ENCODE data around the gene SYNJ1. TPM values are rescaled to one million over a fixed set of nuclear protein-coding genes. Genes with fewer than 3 reads are reported as not detected.

SYNJ1 gene
- total RNA-seq, 1 experiment from 2014 or later, result 10.2 TPM

GRCh38 chr21:32733990-32734613 lies 6.3 kb upstream of the SYNJ1 start:
- CTCF ChIA-PET, result no interaction called here
- no TSS peak for BruUV-seq (replicated peaks)

DNA sequence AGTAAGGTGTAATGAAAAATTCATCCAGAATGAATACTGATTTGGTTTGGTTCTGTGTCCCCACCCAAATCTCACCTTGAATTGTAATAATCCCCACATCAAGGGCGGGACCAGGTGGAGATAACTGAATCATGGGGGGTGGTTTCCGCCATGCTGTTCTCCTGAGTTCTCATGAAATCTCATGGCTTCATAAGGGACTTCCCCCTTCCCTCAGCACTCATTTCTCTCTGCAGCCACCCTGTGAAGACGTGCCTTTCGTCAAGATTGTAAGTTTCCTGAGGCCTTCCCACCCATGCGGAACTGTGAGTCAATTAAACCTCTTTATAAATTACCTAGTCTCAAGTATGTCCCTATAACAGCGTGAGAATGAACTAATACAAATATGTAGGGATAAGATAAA lies 5.5 kb upstream of the SYNJ1 start:
- no peak for TF ChIP-seq CTCF (IDR thresholded peaks at IDR 0.05; ENCODE audit: unreplicated experiment)
- no TSS peak for BruUV-seq (replicated peaks)
- intact Hi-C loops (cut with micrococcal nuclease; ENCODE audit: unreplicated experiment), result no loop called here
- Mint-ChIP-seq H3K27ac (ENCODE audit: unreplicated experiment) (no peak overlapping the region), H3K27me3 (ENCODE audit: unreplicated experiment) (no peaks in the 10 kb centered on the region), H3K36me3 (ENCODE audit: insufficient read depth, unreplicated experiment) (peaks cover 8% of the 10 kb centered on the region), H3K4me3 (ENCODE audit: low read depth, unreplicated experiment) (no peak overlapping the region), H3K4me1 (ENCODE audit: low read depth, unreplicated experiment) (no peaks in the 10 kb centered on the region), H3K9me3 (ENCODE audit: low read depth, unreplicated experiment) (no peaks in the 10 kb centered on the region)
- no peak for DNase-seq
- CTCF ChIA-PET, result no interaction called here

More at GRCh38 chr21:32733990-32734613, 6.3 kb upstream of the SYNJ1 start:
- Mint-ChIP-seq H3K9me3 (ENCODE audit: low read depth, unreplicated experiment) (no peaks in the 10 kb centered on the region), H3K4me1 (ENCODE audit: low read depth, unreplicated experiment) (no peaks in the 10 kb centered on the region), H3K36me3 (ENCODE audit: insufficient read depth, unreplicated experiment) (peaks cover 5% of the 10 kb centered on the region), H3K27me3 (ENCODE audit: unreplicated experiment) (no peaks in the 10 kb centered on the region), H3K4me3 (ENCODE audit: low read depth, unreplicated experiment) (no peak overlapping the region), H3K27ac (ENCODE audit: unreplicated experiment) (no peak overlapping the region)
- intact Hi-C loops (cut with micrococcal nuclease; ENCODE audit: unreplicated experiment), result no loop called here
- no peak for TF ChIP-seq CTCF (IDR thresholded peaks at IDR 0.05; ENCODE audit: unreplicated experiment)
- no peak for DNase-seq

- no peak overlapping the region for H3K4me3 Mint-ChIP-seq (ENCODE audit: low read depth, unreplicated experiment)
- TF ChIP-seq CTCF (IDR thresholded peaks at IDR 0.05; ENCODE audit: unreplicated experiment), result no peak
- intact Hi-C loops (cut with micrococcal nuclease; ENCODE audit: unreplicated experiment), result no loop called here
- H3K9me3 Mint-ChIP-seq (ENCODE audit: low read depth, unreplicated experiment), result no peaks in the 10 kb centered on the region
- H3K36me3 Mint-ChIP-seq (ENCODE audit: insufficient read depth, unreplicated experiment), result peaks cover 16% of the 10 kb centered on the region
- DNase-seq, result no peak
- CTCF ChIA-PET, result no interaction called here
- BruUV-seq (replicated peaks), result no TSS peak
- H3K4me1 Mint-ChIP-seq (ENCODE audit: low read depth, unreplicated experiment), result no peaks in the 10 kb centered on the region
- H3K27me3 Mint-ChIP-seq (ENCODE audit: unreplicated experiment), result no peaks in the 10 kb centered on the region
- no peak overlapping the region for H3K27ac Mint-ChIP-seq (ENCODE audit: unreplicated experiment)
Observed at GRCh38 chr21:32732544-32732943, 4.7 kb upstream of the SYNJ1 start.

DNA sequence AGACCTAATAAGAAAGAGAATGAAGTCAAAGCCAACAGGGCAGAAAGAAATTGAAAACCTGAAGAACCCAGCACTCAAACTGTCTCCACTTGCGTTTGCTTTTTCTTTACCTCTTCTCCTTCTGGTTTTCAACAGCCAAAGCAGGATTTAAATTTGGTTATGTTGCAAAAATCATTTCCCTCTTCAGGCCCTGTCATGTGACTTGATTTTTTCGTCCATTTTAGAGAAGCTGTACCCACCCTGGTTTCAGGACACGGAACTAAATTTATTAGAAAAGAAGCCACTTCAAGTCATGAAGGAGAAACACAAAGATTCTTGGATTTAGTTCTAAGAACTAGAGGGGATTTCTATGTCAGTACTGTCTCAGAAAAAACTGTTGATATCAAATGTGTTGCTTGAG lies 1.0 kb upstream of the SYNJ1 start:
- H3K27ac Mint-ChIP-seq (ENCODE audit: unreplicated experiment), result no peak overlapping the region
- no peaks in the 10 kb centered on the region for H3K9me3 Mint-ChIP-seq (ENCODE audit: low read depth, unreplicated experiment)
- peaks cover 23% of the 10 kb centered on the region for H3K36me3 Mint-ChIP-seq (ENCODE audit: insufficient read depth, unreplicated experiment)
- H3K4me1 Mint-ChIP-seq (ENCODE audit: low read depth, unreplicated experiment), result no peaks in the 10 kb centered on the region
- no peaks in the 10 kb centered on the region for H3K27me3 Mint-ChIP-seq (ENCODE audit: unreplicated experiment)
- TSS peak; percentile 55 for BruUV-seq (replicated peaks)
- no peak for TF ChIP-seq CTCF (IDR thresholded peaks at IDR 0.05; ENCODE audit: unreplicated experiment)
- intact Hi-C loops (cut with micrococcal nuclease; ENCODE audit: unreplicated experiment), result loop anchor here (5.0 kb wide), 1 partner anchor 77 kb away; no protein-coding TSS in a partner anchor
- peak overlapping the region; percentile 92 for H3K4me3 Mint-ChIP-seq (ENCODE audit: low read depth, unreplicated experiment)
- CTCF ChIA-PET, result no interaction called here
- DNase-seq, result no peak
